Lung (tissue), 12 donors: ENCODE measurements around the gene SSBP3. TPM values are rescaled to one million over a fixed set of nuclear protein-coding genes. Genes with fewer than 3 reads are reported as not detected.

Source experiments
- ATAC-seq: fragments of 200-7000 bp; cut with Tn5 transposase; one replicate; pipeline ENCODE4 v1.9.1; 2020; ENCODE audit warnings: moderate number of reproducible peaks; ENCODE audit not compliant: insufficient read depth, low FRiP score
- DNase-seq, 3 donors: peaks; one replicate each; pipeline ENCODE4 v3.0.0-alpha.2; 2013 to 2017
- H3K27ac ChIP-seq, 2 donors: one replicate each; pipeline ENCODE4 v1.5.1; 2013; ENCODE audit warnings: mild to moderate bottlenecking in 2 of 2, moderate library complexity in 2 of 2, control low read depth in 1 of 2, inconsistent platforms in 1 of 2, low read depth in 1 of 2, low read length in 1 of 2
- H3K27me3 ChIP-seq, 3 donors: one replicate each; pipeline ENCODE4 v1.5.1; 2013; ENCODE audit warnings: low read length in 2 of 3; ENCODE audit not compliant: control insufficient read depth in 3 of 3, insufficient read depth in 3 of 3
- H3K36me3 ChIP-seq, 4 donors: one replicate each; pipeline ENCODE4 v1.5.1; 2013; ENCODE audit warnings: low read length in 4 of 4, mild to moderate bottlenecking in 1 of 4, moderate library complexity in 1 of 4; ENCODE audit not compliant: control insufficient read depth in 4 of 4, insufficient read depth in 4 of 4
- H3K4me1 ChIP-seq, 5 donors: one replicate each; pipeline ENCODE4 v1.5.1; 2013; ENCODE audit warnings: low read length in 5 of 5, mild to moderate bottlenecking in 2 of 5, moderate library complexity in 1 of 5; ENCODE audit not compliant: control insufficient read depth in 5 of 5, insufficient read depth in 5 of 5
- H3K4me3 ChIP-seq: one replicate; pipeline ENCODE4 v1.5.1; 2013; ENCODE audit warnings: mild to moderate bottlenecking, control low read depth, moderate library complexity
- H3K9ac ChIP-seq, 2 donors: one replicate each; pipeline ENCODE4 v1.5.1; 2013; ENCODE audit warnings: low read length in 2 of 2, control low read depth in 1 of 2; ENCODE audit not compliant: insufficient read depth in 1 of 2
- H3K9me3 ChIP-seq, 4 donors: one replicate each; pipeline ENCODE4 v1.5.1; 2013; ENCODE audit warnings: low read length in 3 of 4, mild to moderate bottlenecking in 1 of 4, moderate library complexity in 1 of 4; ENCODE audit not compliant: control insufficient read depth in 4 of 4, insufficient read depth in 3 of 4
- WGBS, 2 donors: extraction: QIAGEN DNeasy Blood & Tissue Kit; methylation state at CpG; one replicate each; pipeline ENCODE4 v1.1.7; 2013; 5-methylcytosine and 5-hydroxymethylcytosine counted together
- polyA plus RNA-seq, 2 donors: library from polyadenylated mRNA; stranded (reverse); fragments of 200-250 nt; gene quantifications; one replicate each; pipeline ENCODE4 v1.2.1, GENCODE V29; 2013
- total RNA-seq, 2 donors: library from RNA; depleted of rRNA in 1 of 2; stranded (reverse); fragments of >200 nt in 1 of 2; gene quantifications; one replicate each; pipeline ENCODE4 v1.2.1, GENCODE V29; 2014 to 2021
- TF ChIP-seq, protein P1 (sequence below): IDR thresholded peaks from 2 replicates; pipeline ENCODE4 v1.5.1; 2012; ENCODE audit warnings: mild to moderate bottlenecking; ENCODE audit errors: control extremely low read depth, extremely low read depth
- donor health status: control.
- donor health status: control.
- donor health status: Bipolar disorder and iron deficiency.
- donor health status: healthy.
- donor health status: DM: yes; HTN: yes; CAD: no.

Gene SSBP3
- total and polyA plus RNA-seq, 4 donors = 15.9 to 47.8 (median 34.8) TPM

DNA sequence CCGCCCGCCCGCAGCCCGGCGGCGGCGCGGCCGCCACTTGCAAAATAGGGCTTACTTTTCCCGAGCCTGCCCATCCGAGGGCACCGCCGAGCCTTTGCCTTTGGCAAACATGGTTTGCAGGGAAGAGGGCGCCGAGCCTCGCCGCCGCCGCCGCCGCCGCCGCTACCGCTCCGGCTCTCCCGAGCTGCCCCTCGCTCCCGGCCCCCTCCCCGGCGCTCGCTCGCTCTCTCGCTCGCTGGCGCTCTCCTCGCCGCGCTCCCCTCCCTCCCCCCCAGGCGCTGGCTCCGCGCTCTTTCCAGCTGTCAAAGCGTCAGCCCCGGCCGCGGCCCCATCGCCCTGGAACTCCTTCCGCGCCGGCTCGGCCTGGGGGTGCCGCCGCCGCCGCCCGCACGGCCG, 298 bp downstream of the SSBP3 start:
- Histone ChIP-seq H3K4me3 (peak overlapping the region; percentile 79), H3K4me1 (peaks cover 22 to 52% (median 29%) of the 10 kb centered on the region in 5 donors), H3K9me3 (no peaks in the 10 kb centered on the region), H3K9ac (no peak overlapping the region), H3K27ac (peak overlapping the region in 1 of 2 donors; percentile 73), H3K36me3 (peaks cover 0 to 13% (median 5%) of the 10 kb centered on the region in 4 donors), H3K27me3 (no peaks in the 10 kb centered on the region)
- 1% methylated on average over 30 to 57 of the region's 57 CpGs for WGBS, 2 donors
- no peak for ATAC-seq
- DNase-seq = no peak
- TF ChIP-seq, protein P1, sequence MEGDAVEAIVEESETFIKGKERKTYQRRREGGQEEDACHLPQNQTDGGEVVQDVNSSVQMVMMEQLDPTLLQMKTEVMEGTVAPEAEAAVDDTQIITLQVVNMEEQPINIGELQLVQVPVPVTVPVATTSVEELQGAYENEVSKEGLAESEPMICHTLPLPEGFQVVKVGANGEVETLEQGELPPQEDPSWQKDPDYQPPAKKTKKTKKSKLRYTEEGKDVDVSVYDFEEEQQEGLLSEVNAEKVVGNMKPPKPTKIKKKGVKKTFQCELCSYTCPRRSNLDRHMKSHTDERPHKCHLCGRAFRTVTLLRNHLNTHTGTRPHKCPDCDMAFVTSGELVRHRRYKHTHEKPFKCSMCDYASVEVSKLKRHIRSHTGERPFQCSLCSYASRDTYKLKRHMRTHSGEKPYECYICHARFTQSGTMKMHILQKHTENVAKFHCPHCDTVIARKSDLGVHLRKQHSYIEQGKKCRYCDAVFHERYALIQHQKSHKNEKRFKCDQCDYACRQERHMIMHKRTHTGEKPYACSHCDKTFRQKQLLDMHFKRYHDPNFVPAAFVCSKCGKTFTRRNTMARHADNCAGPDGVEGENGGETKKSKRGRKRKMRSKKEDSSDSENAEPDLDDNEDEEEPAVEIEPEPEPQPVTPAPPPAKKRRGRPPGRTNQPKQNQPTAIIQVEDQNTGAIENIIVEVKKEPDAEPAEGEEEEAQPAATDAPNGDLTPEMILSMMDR = no peak

DNA sequence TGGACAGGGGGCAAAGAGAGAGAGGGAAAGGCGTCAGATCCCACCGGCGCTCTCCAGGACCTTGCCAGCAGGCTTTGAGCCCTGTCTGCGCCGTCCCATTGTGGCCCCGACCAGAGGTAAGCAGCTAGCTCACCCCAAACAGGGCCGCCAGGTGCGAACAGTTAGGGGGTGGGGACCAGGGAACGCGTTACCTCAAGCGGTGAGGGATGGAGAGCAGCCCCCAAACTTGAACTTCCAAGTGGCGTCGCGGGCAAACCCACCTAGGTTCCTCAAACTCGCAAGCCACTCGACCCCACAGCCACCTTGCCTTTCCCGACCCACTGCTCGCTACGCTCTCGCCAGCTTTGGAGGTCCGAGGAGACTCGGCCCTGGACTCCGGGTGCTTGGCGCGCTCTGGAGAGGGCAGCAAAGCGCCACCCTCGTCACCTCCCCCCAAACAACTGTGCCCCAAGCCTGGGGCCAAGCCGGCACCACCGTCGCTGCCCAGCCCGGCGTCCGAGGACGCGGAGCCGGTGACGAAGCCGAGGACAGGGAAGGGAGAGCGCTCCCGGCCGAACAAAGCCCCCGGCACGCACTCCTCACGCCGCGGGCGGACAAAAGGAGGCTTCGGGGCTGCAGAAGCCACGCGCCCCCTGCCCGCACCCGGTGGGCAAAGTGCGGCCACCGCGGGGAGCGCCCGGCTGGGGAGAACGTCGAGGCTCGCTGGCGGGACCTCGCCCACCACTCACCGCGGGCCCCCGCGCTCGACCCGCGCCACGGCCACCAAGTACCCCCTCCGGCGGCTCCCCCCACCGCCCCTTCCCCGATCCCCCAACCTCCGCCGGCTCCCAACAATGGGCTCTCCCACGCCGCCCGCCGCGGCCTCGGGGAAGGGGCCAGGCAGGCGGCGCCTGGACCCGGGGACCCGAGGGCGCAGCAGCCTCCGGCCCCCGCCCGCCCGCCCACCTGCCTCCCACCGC, 976 bp downstream of the SSBP3 start:
- Histone ChIP-seq H3K27me3 (no peaks in the 10 kb centered on the region), H3K27ac (peak overlapping the region; percentile 28 to 73), H3K4me1 (peaks cover 22 to 52% (median 29%) of the 10 kb centered on the region in 5 donors), H3K36me3 (peaks cover 0 to 18% (median 9%) of the 10 kb centered on the region in 4 donors), H3K4me3 (peak overlapping the region; percentile 79), H3K9me3 (no peaks in the 10 kb centered on the region), H3K9ac (peak overlapping the region in 1 of 2 donors; percentile 56)
- ATAC-seq (no peak), DNase-seq (peak; percentile 35 to 48 (median 42))
- WGBS, 2 donors = 3 to 4% methylated on average over 79 to 92 of the region's 92 CpGs
- TF ChIP-seq, protein P1 = no peak

DNA sequence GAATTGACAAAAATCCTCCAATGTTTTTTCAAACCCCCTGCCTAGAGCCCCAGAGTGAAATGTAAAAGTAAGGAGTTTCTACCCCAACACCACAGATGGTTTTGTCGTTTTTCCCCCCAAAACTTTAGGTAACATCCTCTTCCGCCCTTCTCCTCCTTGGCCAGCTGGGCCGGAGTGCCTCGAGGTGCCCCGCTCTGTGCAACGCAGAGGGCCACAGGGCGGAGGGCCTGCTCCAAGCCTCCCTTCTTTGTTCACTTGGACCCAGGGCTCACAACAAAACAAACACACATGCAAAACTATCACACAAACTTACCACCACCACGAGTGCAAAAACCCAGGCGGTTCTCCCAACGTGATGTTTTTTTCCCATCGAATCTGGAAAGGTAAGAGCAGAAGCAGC, 1.9 kb downstream of the SSBP3 start:
- H3K9me3 ChIP-seq = no peaks in the 10 kb centered on the region
- H3K27me3 ChIP-seq = no peaks in the 10 kb centered on the region
- ATAC-seq (no peak), DNase-seq (no peak)
- no peak overlapping the region for H3K9ac ChIP-seq
- peaks cover 2 to 23% (median 15%) of the 10 kb centered on the region in 4 donors for H3K36me3 ChIP-seq
- TF ChIP-seq, protein P1 = no peak
- H3K4me3 ChIP-seq = no peak overlapping the region
- H3K27ac ChIP-seq = no peak overlapping the region
- WGBS, 2 donors = 48 to 62% methylated on average over 11 of the region's 11 CpGs
- peaks cover 22 to 50% (median 29%) of the 10 kb centered on the region in 5 donors for H3K4me1 ChIP-seq
